ENCODE results near the gene WDR83.

Gene WDR83

GRCh38 chr19:12720296-12720695 is 53.7 kb downstream of the WDR83 start:
- no peak for DNase-seq

GRCh38 chr19:12720851-12721655 is 54.4 kb downstream of the WDR83 start:
- no peak for DNase-seq

GRCh38 chr19:12721656-12722565 is 55.3 kb downstream of the WDR83 start:
- DNase-seq = peak; percentile 75

GRCh38 chr19:12722566-12723380 is 56.2 kb downstream of the WDR83 start:
- DNase-seq = peak; percentile 100

GRCh38 chr19:12723381-12723640 is 56.7 kb downstream of the WDR83 start:
- no peak for DNase-seq

GRCh38 chr19:12723641-12724426 is 57.2 kb downstream of the WDR83 start, which contains the start of gene TNPO2:
TSS of gene TNPO2 (minus strand) at chr19:12723932. CDS start at chr19:12720977, 2,955 bp downstream.
- DNase-seq = peak; percentile 64
